Kidney capillary endothelial cell (primary cell): ENCODE results near the gene FBP2.
"Not testable (repeated sequence)": the region's sequence is repeated elsewhere in the genome, so short reads cannot be mapped to it uniquely, and the experiment has no call there.

Source experiments
- DNase-seq: peaks from one replicate; pipeline ENCODE4 v3.0.0-alpha.2; 2018; ENCODE audit warnings: low spot score

The FBP2 gene

GRCh38 chr9:94606646-94607422 is 13.2 kb upstream of the FBP2 start:
- no peak for DNase-seq

- DNase-seq, result peak; percentile 25
Observed at GRCh38 chr9:94603259-94604160, 9.9 kb upstream of the FBP2 start.

GRCh38 chr9:94602666-94603065 is 9.0 kb upstream of the FBP2 start:
- no peak for DNase-seq

- no peak for DNase-seq
Observed at GRCh38 chr9:94600715-94601114, 7.1 kb upstream of the FBP2 start.

- DNase-seq, result no peak
Observed at GRCh38 chr9:94600258-94600657, 6.6 kb upstream of the FBP2 start.

GRCh38 chr9:94599102-94599501 is 5.5 kb upstream of the FBP2 start:
- DNase-seq, result no peak

- DNase-seq, result not testable (repeated sequence)
Observed at GRCh38 chr9:94592683-94593082, 941 bp downstream of the FBP2 start.

GRCh38 chr9:94591876-94592275 is 1.7 kb downstream of the FBP2 start:
- no peak for DNase-seq

- DNase-seq, result not testable (repeated sequence)
Observed at GRCh38 chr9:94591046-94591545, 2.5 kb downstream of the FBP2 start.

GRCh38 chr9:94588681-94589080 is 4.9 kb downstream of the FBP2 start:
- no peak for DNase-seq

GRCh38 chr9:94586814-94587213 is 6.8 kb downstream of the FBP2 start:
- DNase-seq, result peak; percentile 14

GRCh38 chr9:94586316-94586715 is 7.3 kb downstream of the FBP2 start:
- no peak for DNase-seq

GRCh38 chr9:94584555-94584954 is 9.1 kb downstream of the FBP2 start:
- DNase-seq, result no peak

- DNase-seq, result no peak
Observed at GRCh38 chr9:94581728-94582127, 11.9 kb downstream of the FBP2 start.

GRCh38 chr9:94577571-94577970 is 16.1 kb downstream of the FBP2 start:
- no peak for DNase-seq

- no peak for DNase-seq
Observed at GRCh38 chr9:94577036-94577435, 16.6 kb downstream of the FBP2 start.

GRCh38 chr9:94576131-94576530 is 17.5 kb downstream of the FBP2 start:
- DNase-seq, result no peak

- DNase-seq, result no peak
Observed at GRCh38 chr9:94568972-94569712, 24.5 kb downstream of the FBP2 start.

- DNase-seq, result no peak
Observed at GRCh38 chr9:94568250-94568889, 25.3 kb downstream of the FBP2 start.

- DNase-seq, result no peak
Observed at GRCh38 chr9:94567271-94567670, 26.4 kb downstream of the FBP2 start.

GRCh38 chr9:94566550-94566949 is 27.1 kb downstream of the FBP2 start:
- no peak for DNase-seq

- DNase-seq, result not testable (repeated sequence)
Observed at GRCh38 chr9:94564279-94564678, 29.3 kb downstream of the FBP2 start.
